HEK293 (cell line): ENCODE data around the gene FAM181B.

Experiments used
- CTCF ChIP-seq: fragments of 450-650 bp; formaldehyde crosslinking; IDR thresholded peaks from 2 replicates; pipeline ENCODE4 v1.5.1; 2016; ENCODE audit warnings: missing biosample characterization, missing genetic modification characterization
- REST ChIP-seq: fragments of 450-650 bp; formaldehyde crosslinking; IDR thresholded peaks from 2 replicates; pipeline ENCODE4 v1.5.1; 2016; ENCODE audit warnings: missing biosample characterization, missing genetic modification characterization

GRCh38 chr11:82718307-82718706 lies 15.4 kb downstream of the FAM181B start:
- TF ChIP-seq CTCF (tag by site-specific recombination) (no peak), REST (no peak)
